ENCODE data around the gene UBXN2A. TPM values are rescaled to one million over a fixed set of nuclear protein-coding genes. Genes with fewer than 3 reads are reported as not detected.
A peak's percentile ranks its signal among the peaks of the same experiment; 100 is the strongest.

Gene UBXN2A, protein sequence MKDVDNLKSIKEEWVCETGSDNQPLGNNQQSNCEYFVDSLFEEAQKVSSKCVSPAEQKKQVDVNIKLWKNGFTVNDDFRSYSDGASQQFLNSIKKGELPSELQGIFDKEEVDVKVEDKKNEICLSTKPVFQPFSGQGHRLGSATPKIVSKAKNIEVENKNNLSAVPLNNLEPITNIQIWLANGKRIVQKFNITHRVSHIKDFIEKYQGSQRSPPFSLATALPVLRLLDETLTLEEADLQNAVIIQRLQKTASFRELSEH
- 18.6 and 21.9 TPM in 2 replicates for total RNA-seq (2014; rRNA removed; shearing (Covaris generic))
- 7.2 and 13.5 TPM in 2 replicates for polyA plus RNA-seq (2014; cell fraction: nucleus; rRNA removed)

DNA sequence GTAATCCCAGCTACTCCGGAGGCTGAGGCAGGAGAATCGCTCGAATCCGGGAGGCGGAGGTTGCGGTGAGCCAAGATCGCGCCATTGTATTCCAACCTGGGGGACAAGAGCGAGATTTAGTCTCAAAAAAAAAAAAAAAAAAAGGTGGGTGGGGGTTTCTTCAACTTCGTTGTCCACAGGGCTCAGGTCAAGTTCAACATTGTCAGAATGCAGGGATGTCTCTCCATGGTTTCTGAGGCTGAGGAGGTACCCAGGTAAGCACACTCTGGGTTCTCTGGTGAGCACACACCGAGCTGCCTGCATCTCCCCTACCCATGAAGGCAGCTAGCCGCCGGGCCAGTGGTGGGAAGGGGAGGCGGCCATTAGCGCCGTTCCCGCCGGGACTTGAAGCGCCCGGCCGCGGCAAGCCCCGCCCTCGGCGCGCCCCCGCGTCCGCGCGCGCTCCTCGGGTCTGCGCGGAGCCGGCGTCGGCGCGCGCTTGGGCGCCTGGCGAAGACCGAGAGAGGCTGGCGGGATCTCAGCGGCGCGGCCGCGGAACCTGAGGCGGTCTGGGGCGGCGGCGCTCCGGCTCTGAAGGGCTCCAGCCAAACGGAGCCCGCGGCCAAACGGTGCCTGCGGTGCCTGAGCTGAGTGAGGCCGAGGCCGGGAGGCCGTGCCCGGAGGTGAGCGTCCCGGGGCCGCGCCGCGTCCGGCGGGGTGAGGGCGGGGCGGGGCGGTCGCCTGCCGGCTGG, at the start of gene UBXN2A:
Gene UBXN2A, plus strand, starts transcription at position 477 of the 731 bp plus-strand sequence. CDS start 17,852 bp downstream, outside the sequence.
- DNase-seq (ENCODE audit: extremely low read depth, low read depth) = peak; percentile 76

DNA sequence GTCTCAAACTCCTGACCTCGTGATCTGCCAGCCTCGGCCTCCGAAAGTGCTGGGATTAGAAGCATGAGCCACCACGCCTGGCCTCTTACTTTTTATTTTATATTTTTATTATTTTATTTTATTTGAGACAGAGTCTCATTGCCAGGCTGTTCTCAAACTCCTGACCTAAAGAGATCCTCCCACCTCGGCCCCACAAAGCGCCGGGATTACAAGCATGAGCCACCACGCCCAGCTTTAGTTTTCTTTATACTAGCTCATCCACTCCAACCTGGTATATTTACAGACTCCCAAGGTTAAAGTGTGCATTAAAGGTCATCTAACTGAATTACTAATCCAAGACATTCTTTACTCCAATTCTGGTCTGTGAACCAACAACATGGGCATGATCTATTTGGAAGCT, 40.1 kb upstream of the UBXN2A start:
- no peak for DNase-seq (ENCODE audit: extremely low read depth, low read depth)

DNA sequence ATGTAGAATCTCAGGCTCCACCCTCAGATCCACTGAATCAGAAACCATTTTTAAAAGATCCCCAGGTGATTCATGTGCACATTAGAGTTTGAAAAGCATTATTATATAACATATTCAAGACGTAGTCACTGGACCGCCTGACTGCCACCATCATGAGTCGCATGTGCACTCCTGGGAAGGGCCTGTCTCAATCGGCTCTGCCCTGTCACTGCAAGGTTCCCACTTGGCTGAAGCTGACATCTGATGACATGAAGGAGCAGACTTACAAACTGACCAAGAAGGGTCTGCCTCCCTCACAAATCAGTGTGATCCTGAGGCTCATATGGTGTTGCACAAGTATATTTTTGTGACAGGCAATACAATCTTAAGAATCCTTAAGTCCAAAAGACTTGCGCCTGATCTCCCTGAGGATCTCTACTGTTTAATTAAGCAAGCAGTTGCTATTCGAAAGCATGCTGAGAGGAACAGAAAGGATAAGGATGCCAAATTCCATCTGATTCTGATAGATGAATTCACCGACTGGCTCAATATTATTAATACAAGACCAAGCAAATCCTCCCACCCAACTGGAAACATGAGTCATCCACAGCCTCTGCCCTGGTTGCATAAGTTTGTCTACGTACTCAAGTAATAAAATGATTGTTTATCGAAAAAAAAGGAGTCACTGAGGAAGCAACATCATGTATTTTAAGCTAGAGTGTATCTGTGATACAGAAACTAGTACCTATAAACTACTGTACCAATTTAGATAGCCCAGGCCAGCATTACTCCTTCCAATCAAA, 39.5 kb upstream of the UBXN2A start:
- peak; percentile 57 for DNase-seq (ENCODE audit: extremely low read depth, low read depth)

DNA sequence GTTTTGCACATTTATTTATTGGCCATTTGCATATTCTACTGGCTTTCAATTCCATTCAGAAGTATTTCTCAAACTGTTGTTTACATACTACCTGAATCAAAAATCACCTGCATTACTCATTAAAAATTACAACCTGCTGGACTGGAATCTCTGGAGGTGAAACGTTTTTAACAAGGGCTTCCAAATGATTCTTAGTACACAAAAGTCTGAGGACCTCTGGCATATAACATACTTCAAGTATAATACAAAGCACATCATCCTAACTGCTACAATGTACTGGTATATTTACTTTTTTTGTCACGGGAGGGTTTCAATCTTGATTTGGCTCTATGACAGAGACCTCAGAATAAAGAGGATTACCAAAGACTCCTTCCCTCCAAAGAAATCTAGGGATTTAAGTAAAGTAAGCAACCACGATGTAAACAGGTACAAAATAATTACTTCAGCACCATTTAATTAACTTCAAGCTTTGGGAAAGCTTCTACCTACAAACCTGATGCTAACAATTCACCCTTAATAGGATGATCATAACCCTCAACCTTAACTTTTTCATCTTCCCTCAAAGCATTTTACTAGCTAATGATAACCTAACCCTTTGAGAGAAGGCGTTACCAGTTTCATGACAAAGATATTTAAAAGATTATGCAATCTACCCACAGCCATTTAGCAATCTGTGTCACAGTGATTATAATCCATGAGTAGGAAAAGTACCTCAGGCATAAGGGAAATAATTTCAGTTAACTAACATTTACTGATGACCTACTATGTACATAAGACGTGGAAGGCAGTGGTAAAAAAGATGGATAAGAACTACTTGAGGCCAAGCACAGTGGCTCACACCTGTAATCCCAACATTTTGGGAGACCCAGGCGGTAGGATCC, 38.1 kb upstream of the UBXN2A start:
- peak; percentile 24 for DNase-seq (ENCODE audit: extremely low read depth, low read depth)

DNA sequence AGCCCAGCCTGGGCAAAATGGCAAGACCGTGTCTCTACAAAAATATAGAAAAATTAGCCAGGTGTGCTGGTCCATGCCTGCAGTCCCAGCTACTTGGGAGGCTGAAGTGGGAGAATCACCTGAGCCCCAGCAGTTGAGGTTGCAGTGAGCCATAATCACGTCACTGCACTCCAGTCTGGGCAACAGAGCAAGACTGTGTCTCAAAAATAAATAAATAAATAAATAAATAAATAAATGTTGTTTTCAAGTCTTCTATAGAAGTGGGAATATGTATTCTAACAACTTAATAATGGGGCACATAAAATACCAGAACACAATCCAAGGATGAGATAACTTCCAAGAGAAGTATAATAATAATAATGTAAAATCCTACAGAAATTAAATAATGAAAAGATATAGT, 37.2 kb upstream of the UBXN2A start:
- DNase-seq (ENCODE audit: extremely low read depth, low read depth) = no peak

DNA sequence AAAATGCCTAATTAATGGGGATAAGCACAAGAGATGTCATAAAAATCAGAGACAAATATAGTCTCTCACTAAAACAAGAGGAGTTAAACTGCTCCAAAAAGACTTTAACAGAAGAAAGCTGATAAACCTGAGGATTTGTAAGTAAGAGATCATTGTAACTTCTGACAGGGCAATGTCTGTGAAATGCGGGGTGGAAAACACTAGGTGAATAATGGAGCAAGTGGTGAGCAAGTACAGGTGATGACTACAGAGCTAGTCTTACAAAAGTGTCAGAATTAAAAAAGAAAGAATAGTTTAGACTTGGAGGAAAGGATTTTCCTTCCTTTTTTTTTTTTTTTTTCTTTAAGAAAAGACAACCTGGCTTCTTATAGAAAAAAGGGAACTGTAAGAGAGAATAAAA, 36.0 kb upstream of the UBXN2A start:
- no peak for DNase-seq (ENCODE audit: extremely low read depth, low read depth)

DNA sequence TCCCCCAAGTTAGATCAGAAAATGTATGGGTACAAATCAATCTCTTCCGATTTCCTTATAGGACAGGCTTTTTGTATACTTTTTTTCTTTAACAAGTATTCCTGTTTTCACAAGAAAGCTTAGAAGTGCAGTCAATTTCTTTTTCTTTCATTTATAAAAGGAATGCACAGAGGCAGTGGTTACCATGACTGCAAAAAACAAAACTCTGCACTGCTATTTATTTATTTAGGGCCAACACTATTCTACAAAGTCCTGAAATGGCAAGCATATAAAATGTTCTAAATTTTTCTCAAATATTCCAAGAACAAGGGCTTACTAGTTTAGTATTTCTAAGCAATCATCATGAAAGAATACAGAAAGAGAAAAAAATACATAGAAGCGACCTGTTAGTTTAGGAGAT, 35.6 kb upstream of the UBXN2A start:
- DNase-seq (ENCODE audit: extremely low read depth, low read depth) = no peak

DNA sequence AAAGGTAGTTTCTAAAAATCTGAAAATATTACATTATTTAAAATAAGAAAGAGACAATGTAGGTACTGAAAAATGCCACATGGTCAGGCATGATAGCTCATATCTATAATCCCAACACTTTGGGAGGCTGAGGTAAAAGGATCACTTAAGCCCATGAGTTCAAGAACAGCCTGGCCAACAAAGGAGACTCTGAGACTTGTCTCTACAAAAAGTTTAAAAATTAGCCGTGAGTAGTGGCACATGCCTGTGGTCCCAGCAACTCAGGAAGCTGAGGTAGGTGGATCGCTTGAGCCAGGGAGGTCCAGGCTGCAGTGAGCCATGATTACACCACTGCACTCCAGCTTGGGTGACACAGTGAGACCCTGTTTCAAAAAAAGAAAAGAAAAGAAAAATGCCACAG, 35.1 kb upstream of the UBXN2A start:
- no peak for DNase-seq (ENCODE audit: extremely low read depth, low read depth)

DNA sequence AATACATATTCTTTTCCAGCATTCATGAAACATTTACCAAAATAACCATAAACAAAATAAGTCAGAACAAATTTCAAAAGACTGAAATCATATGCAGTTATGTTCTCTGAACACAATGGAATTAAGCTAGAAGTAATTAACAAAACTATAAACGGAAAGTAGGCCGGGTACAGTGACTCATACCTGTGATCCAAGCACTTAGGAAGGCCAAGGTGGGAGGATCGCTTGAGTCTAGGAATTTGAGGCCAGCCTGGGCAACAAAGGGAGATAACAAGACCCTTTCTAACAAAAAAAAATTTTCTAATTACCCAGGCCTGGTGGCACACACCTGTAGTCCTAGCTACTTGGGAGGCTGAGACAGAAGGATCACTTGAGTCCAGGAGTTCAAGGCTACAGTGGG, 28.2 kb upstream of the UBXN2A start:
- DNase-seq (ENCODE audit: extremely low read depth, low read depth) = no peak

DNA sequence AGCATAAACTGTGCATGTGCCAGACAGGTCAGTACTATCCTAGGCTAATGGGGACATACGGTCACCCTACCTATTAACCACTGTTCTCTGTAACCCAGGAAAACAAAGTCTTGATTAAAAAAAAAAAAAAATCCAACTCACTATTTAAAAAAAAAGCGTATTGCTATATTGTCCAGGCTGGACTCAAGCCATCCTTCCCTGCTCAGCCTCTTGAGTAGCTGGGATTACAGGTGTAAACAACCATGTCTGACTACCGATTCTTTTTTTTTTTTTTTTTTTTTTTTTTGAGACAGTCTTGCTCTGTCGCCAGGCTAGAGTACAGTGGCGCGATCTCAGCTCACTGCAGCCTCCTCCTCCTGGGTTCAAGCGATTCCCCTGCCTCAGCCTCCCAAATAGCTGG, 24.9 kb upstream of the UBXN2A start:
- DNase-seq (ENCODE audit: extremely low read depth, low read depth) = no peak

DNA sequence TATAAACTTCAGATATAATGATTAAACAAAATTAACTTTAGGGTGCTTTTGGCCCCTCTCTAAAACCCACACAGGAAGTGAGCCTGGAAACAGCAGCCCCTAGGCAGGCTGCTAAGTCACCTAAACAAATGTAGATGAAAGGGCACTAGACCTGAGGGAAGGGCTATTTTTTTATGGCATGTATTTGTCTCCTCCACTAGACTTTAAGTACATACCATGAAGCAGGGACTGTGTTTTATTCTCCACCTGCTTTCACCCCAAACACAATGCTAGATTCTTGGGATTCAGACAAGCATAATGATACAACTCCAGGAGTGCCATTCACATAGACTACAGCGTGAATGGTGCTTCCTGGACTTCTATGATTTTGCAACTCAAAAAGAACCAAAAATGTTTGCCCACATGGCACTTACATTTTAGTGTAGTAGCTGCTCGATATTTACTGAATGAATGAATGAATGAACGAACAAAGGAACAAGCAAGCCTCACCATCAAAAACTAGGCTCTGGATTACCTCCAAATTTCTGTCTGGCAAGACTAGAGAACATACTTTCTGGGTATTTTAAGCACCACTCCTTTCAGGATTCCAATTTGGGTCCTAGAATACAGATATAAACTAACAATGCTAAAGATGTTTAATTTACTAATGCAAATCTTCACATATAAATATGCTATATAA, 23.4 kb upstream of the UBXN2A start:
- no peak for DNase-seq (ENCODE audit: extremely low read depth, low read depth)

DNA sequence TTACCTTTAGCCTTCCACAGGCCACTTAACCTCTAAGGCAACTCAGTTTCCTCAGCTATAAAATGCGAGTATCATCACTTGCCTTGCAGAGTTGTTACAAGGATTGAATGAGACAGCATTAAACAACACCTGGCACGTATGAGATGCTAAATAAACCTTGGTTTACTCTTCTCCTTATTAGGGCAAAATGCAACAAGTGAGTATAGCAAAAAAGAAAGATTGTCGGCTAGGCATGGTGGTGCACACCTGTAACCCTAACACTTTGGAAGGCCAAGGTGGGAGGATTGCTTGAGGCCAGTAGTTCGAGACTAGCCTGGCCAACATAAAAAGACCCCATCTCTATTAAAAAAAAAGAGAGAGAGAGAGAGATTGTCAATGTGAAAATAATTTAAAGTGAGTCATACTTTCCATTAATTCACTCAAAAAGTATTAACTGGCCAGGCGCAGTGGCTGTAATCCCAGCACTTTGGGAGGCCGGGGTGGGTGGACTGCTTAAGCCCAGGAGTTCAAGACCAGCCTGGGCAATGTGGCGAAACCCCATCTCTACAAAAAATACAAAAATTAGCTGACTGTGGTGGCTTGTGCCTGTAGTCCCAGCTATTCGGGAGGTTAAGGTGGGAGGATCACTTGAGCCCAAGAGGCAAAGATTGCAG, 21.3 kb upstream of the UBXN2A start:
- DNase-seq (ENCODE audit: extremely low read depth, low read depth) = no peak

DNA sequence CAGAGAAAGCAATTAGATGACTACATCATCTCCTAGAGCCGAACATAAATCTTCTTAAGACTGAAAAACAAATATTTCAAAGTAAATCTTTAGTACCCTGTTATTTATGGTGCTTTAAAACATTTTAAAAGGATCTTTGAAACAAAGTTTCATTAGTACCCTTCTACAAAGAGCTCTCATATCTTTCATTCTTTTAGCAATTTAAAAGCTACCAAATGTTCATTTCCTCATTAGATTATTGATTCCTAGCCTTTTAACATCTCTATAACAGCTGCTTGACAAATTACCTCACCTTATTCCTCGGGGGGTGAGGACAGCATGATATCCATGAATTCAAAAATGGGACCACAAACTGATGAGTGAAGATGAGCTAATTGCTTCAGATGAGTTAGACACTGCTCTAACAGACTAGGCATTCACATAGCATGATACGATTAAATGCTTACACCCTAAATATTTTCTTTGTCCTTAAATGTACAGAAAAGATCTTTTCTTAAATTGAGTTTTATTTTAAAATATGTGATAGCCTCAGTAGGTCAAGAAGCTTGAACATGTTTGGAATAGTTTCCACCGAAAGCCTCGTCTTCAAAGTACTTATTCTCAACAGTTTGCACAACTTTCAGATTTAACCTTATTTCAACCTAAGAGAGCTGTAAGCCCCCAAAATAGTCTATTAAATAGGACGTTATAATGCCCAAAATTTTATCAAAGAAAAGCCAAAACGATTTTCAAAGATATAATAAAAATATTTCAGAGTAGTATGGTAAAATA, 15.5 kb upstream of the UBXN2A start:
- no peak for DNase-seq (ENCODE audit: extremely low read depth, low read depth)

DNA sequence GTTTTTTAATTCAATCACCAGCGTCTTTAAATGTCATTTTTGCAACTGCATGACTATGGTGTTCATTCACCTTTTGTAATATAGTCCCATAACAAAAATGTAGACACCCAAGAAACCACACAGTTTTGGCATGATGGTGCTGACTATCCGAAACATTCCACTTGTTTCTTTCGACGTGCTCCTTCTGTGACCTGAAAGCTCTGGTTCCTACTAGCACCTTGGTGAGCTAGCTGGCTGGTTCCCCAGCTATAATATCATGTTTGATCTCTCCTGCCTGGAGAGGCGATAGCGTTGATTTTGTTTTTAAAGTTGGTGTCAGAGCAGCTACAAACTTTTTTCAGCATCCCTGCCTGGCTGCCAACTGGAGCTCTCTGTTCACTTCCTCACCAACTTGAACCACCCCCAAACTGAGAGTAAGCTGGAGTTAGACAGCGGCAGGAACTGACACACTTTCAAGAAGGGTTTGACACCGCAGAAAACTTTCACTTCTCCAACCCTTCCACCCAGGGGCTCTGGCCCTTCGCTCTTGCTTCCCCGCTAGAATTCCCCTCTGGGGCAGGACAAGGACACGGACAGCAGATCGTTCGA, 14.5 kb upstream of the UBXN2A start:
- DNase-seq (ENCODE audit: extremely low read depth, low read depth) = peak; percentile 17

DNA sequence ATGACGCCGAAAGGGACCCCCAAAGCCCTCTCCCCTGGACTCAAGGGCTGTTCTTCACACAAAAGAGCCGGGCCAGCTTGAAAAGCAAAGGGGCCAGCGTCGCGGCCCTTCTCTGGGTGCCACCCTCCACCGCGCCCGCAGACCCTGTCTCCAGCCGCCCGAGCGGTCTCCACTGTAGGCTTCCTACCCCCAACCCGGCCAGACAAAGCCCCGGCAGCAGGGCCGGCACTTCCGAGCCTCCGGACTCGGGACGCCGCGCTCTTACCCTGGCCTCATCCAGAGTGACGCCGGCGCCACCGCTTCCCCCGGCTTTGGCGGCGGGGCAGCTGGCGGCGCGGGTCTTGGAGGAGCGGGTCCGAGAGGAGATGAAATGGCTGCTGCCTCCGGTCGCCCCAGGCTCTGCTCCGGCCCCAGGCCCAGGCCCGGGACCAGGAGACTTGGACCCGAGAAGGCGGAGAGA, 13.9 kb upstream of the UBXN2A start:
- DNase-seq (ENCODE audit: extremely low read depth, low read depth) = no peak

DNA sequence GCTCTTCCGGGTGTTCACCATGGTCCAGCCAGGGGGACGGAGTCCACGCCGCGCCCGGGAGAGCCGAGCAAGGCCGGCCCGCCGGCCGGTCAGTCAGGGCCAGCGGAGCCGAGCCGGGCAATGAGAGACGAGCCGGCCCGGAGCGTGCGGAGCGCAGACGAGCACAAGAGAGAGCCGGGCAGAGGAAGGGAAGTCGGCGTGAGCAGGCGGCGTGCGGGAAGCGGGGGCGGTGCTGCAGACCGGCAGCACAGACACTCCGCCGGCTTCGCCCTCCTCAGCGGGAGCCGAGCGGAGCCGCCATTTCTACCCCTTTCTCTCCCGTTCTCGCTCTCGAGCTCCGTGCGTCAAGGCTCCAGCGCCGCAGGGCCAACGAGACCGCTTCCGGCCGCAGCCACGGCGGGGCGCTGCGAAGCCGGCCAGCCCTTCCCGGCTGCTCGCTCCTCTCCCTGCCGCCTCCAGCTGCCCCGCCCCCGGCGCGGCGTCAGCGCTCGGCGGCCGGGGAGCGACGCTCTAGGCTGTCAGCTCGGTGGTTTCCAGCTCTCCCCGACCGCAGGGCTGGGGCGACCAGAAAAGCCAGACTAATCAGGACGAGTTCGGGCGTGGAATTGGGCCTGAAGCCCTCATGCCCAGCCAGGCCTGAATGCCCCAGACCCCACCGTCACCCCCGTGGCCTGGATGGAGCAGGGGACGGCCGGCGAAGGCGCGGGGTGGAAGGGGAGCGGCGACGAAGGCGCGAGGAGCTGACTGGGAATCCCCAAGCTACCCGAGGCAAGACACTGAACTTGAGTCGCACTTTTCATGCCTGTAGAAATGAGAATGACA, 13.3 kb upstream of the UBXN2A start, which contains the start of gene ATAD2B:
Gene ATAD2B, minus strand, starts transcription at position 374 of the 822 bp plus-strand sequence. Its CDS starts 353 bp downstream, at position 21.
- DNase-seq (ENCODE audit: extremely low read depth, low read depth) = peak; percentile 92

DNA sequence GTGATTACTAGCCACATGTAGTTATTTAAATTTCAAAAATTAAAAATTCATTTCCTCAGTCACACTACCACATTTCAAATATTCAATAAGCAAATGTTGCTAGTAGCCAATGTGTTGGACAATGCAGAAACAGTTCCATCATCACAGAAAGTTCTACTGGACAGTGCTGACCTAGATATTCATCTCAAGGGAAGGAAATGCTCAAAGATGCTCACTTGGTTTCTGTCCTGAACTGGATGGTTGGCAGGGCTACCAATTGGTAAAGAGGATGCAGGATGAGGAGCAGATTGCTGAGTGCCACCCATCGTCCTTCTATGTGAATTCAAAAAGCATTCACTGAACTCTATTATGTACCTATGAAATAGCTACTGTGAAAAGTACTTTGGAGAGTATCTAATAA, 6.0 kb upstream of the UBXN2A start:
- DNase-seq (ENCODE audit: extremely low read depth, low read depth) = no peak

Data from NCI-H460 (cell line).